AG10803 (cell line): Measurements from ENCODE around the gene PVALEF.
"Not testable (repeated sequence)": the region's sequence is repeated elsewhere in the genome, so short reads cannot be mapped to it uniquely, and the experiment has no call there.

ENCODE experiments used
- DNase-seq: peaks from one replicate; pipeline ENCODE4 v3.0.0; 2010; ENCODE audit warnings: low read depth
- H3K4me3 ChIP-seq: 2 replicates; pipeline ENCODE4 v1.5.1; 2011; ENCODE audit warnings: mild to moderate bottlenecking, low read length, control low read depth
- CTCF ChIP-seq: conservative IDR thresholded peaks from 2 replicates; pipeline ENCODE4 v1.5.1; 2011; ENCODE audit warnings: mild to moderate bottlenecking, low read length, control low read depth, inconsistent platforms

PVALEF gene

GRCh38 chr17:81148571-81148970 lies 16.7 kb upstream of the PVALEF start:
- no peak overlapping the region for H3K4me3 ChIP-seq
- TF ChIP-seq CTCF = no peak
- no peak for DNase-seq

GRCh38 chr17:81148986-81149533 lies 16.2 kb upstream of the PVALEF start:
- TF ChIP-seq CTCF = no peak
- H3K4me3 ChIP-seq = no peak overlapping the region
- DNase-seq = no peak

GRCh38 chr17:81150377-81151077 lies 14.8 kb upstream of the PVALEF start:
- no peak for TF ChIP-seq CTCF
- no peak overlapping the region for H3K4me3 ChIP-seq
- DNase-seq = no peak

- no peak for DNase-seq
- no peak overlapping the region for H3K4me3 ChIP-seq
- no peak for TF ChIP-seq CTCF
Observed at GRCh38 chr17:81151278-81151677, 14.0 kb upstream of the PVALEF start.

GRCh38 chr17:81152288-81152828 lies 12.9 kb upstream of the PVALEF start:
- DNase-seq = no peak
- no peak overlapping the region for H3K4me3 ChIP-seq
- TF ChIP-seq CTCF = no peak

GRCh38 chr17:81153340-81153803 lies 11.9 kb upstream of the PVALEF start:
- DNase-seq = peak; percentile 12
- no peak for TF ChIP-seq CTCF
- H3K4me3 ChIP-seq = no peak overlapping the region

GRCh38 chr17:81154016-81154415 lies 11.3 kb upstream of the PVALEF start:
- not testable (repeated sequence) for DNase-seq, H3K4me3 ChIP-seq
